ENCODE measurements around the gene ZC3H13. TPM values are rescaled to one million over a fixed set of nuclear protein-coding genes. Genes with fewer than 3 reads are reported as not detected.
A peak's percentile ranks its signal among the peaks of the same experiment; 100 is the strongest.

ZC3H13 gene
- total and polyA plus RNA-seq, 4 donors = 14.1 to 57.0 (median 35.9) TPM

- Histone ChIP-seq H3K4me3 (ENCODE audit: low read length in 2 of 2) (no peak overlapping the region), H3K9me3 (ENCODE audit: control insufficient read depth, low read length) (peaks cover 1% of the 10 kb centered on the region), H3K36me3 (ENCODE audit: control insufficient read depth in 1 of 2, insufficient read depth in 2 of 2, low read length in 1 of 2) (no peaks in the 10 kb centered on the region), H3K27ac (ENCODE audit: low read depth in 1 of 2, low read length in 2 of 2) (no peak overlapping the region), H3K4me1 (ENCODE audit: control insufficient read depth in 1 of 2, insufficient read depth in 2 of 2, low read length in 2 of 2) (no peaks in the 10 kb centered on the region), H3K27me3 (ENCODE audit: control insufficient read depth in 1 of 2, insufficient read depth in 2 of 2, low read length in 1 of 2) (no peaks in the 10 kb centered on the region)
- 94 to 100% methylated on average over 1 of the region's 1 CpG for WGBS, 2 donors
- intact Hi-C loops (cut with DNase I) = no loop called here
- DNase-seq = no peak
- no peak for ATAC-seq (ENCODE audit: low FRiP score)
Measured at GRCh38 chr13:46075811-46076210, 23.3 kb upstream of the ZC3H13 start.

DNA sequence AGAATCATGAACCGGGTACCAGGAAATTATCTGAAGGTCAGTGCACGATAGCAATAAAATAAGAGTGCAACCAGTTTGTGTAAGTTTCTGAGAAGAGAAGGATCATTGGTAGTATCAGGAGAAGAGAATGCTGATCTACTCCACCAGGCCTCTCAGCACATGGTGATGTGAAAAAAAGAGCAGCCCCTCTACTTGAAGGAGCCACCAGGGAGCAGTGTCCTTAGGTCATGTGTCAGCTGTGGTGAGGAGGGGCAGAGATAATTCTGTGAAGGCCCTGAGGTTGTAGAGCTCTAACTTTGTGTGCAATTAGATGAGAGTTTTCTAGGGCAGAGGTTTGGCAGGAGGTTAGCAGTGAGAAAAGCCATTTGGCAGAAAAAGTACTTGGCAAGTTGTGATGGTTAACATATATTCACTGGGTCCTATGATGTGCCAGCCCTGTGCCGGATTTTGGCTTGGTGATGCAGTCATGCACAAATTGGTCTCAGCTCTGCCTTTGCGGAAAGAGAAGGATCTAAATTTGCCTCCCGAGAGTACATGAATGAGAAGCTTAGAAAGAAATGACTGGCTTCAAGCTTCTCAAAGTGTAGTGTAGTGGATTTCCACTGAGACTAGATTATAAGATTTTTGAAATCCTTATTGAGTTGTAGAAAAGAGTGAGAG is 19.2 kb upstream of the ZC3H13 start:
- Histone ChIP-seq H3K36me3 (ENCODE audit: control insufficient read depth in 1 of 2, insufficient read depth in 2 of 2, low read length in 1 of 2) (no peaks in the 10 kb centered on the region), H3K4me3 (ENCODE audit: low read length in 2 of 2) (no peak overlapping the region), H3K9me3 (ENCODE audit: control insufficient read depth, low read length) (peaks cover 1% of the 10 kb centered on the region), H3K27ac (ENCODE audit: low read depth in 1 of 2, low read length in 2 of 2) (no peak overlapping the region), H3K27me3 (ENCODE audit: control insufficient read depth in 1 of 2, insufficient read depth in 2 of 2, low read length in 1 of 2) (no peaks in the 10 kb centered on the region), H3K4me1 (ENCODE audit: control insufficient read depth in 1 of 2, insufficient read depth in 2 of 2, low read length in 2 of 2) (no peaks in the 10 kb centered on the region)
- ATAC-seq (ENCODE audit: low FRiP score) = no peak
- no peak for DNase-seq
- WGBS, 2 donors = 72% methylated on average over 5 of the region's 5 CpGs
- intact Hi-C loops (cut with DNase I) = no loop called here

GRCh38 chr13:46063292-46063691 is 10.7 kb upstream of the ZC3H13 start:
- 91 to 97% methylated on average over 2 of the region's 2 CpGs for WGBS, 2 donors
- H3K4me1 ChIP-seq (ENCODE audit: control insufficient read depth in 1 of 2, insufficient read depth in 2 of 2, low read length in 2 of 2) = no peaks in the 10 kb centered on the region
- no peak overlapping the region for H3K4me3 ChIP-seq (ENCODE audit: low read length in 2 of 2)
- peaks cover 0 to 2% of the 10 kb centered on the region in 2 donors for H3K27me3 ChIP-seq (ENCODE audit: control insufficient read depth in 1 of 2, insufficient read depth in 2 of 2, low read length in 1 of 2)
- no peaks in the 10 kb centered on the region for H3K36me3 ChIP-seq (ENCODE audit: control insufficient read depth in 1 of 2, insufficient read depth in 2 of 2, low read length in 1 of 2)
- no peaks in the 10 kb centered on the region for H3K9me3 ChIP-seq (ENCODE audit: control insufficient read depth, low read length)
- intact Hi-C loops (cut with DNase I) = no loop called here
- DNase-seq (no peak), ATAC-seq (ENCODE audit: low FRiP score) (no peak)
- H3K27ac ChIP-seq (ENCODE audit: low read depth in 1 of 2, low read length in 2 of 2) = no peak overlapping the region

GRCh38 chr13:46062185-46062584 is 9.6 kb upstream of the ZC3H13 start:
- 45 to 46% methylated on average over 5 of the region's 5 CpGs for WGBS, 2 donors
- DNase-seq = no peak
- Histone ChIP-seq H3K4me3 (ENCODE audit: low read length in 2 of 2) (no peak overlapping the region), H3K27me3 (ENCODE audit: control insufficient read depth in 1 of 2, insufficient read depth in 2 of 2, low read length in 1 of 2) (peaks cover 0 to 2% of the 10 kb centered on the region in 2 donors), H3K9me3 (ENCODE audit: control insufficient read depth, low read length) (no peaks in the 10 kb centered on the region), H3K4me1 (ENCODE audit: control insufficient read depth in 1 of 2, insufficient read depth in 2 of 2, low read length in 2 of 2) (no peaks in the 10 kb centered on the region), H3K27ac (ENCODE audit: low read depth in 1 of 2, low read length in 2 of 2) (no peak overlapping the region), H3K36me3 (ENCODE audit: control insufficient read depth in 1 of 2, insufficient read depth in 2 of 2, low read length in 1 of 2) (no peaks in the 10 kb centered on the region)
- ATAC-seq (ENCODE audit: low FRiP score) = no peak
- intact Hi-C loops (cut with DNase I) = no loop called here

DNA sequence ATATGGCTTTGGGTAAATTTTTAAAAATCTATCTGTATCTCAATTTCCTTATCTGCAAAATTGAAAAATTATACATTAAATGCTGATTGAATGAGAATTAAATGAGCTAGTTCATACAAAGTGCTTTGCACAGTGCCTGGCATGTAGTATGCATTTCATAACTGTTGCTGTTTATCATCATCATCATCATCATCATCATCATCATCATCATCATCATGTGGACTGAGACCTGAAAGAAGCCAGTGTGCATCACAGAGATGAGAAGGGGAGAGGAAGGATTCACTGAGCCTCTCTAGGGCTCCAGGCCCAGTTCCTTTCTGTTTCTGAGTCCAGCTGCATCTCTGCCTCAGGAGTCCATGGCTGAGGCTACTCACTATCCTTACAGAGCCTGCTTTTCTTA is 6.9 kb upstream of the ZC3H13 start:
- intact Hi-C loops (cut with DNase I) = no loop called here
- Histone ChIP-seq H3K36me3 (ENCODE audit: control insufficient read depth in 1 of 2, insufficient read depth in 2 of 2, low read length in 1 of 2) (no peaks in the 10 kb centered on the region), H3K27me3 (ENCODE audit: control insufficient read depth in 1 of 2, insufficient read depth in 2 of 2, low read length in 1 of 2) (peaks cover 0 to 2% of the 10 kb centered on the region in 2 donors), H3K9me3 (ENCODE audit: control insufficient read depth, low read length) (no peaks in the 10 kb centered on the region), H3K4me3 (ENCODE audit: low read length in 2 of 2) (no peak overlapping the region), H3K27ac (ENCODE audit: low read depth in 1 of 2, low read length in 2 of 2) (no peak overlapping the region), H3K4me1 (ENCODE audit: control insufficient read depth in 1 of 2, insufficient read depth in 2 of 2, low read length in 2 of 2) (no peaks in the 10 kb centered on the region)
- ATAC-seq (ENCODE audit: low FRiP score) (no peak), DNase-seq (no peak)

DNA sequence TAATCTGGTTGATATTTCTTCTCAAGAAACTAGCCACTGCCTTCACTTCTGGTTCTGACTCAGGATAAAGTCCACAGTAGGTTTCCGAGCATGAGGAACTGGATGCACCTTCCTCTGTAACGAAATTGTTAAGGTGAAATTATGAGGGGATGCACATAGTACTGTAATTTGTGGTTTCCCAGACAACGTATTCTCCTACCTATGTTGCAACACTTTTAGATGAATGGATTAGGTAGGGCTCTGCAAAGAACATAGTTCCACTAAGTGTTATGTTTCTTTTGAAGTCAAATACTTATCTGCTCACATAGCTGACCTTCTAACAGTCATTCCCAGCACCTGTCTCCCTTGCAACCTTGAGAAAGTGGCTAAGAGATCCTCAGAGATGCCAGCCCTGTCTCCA is 5.7 kb upstream of the ZC3H13 start:
- intact Hi-C loops (cut with DNase I) = no loop called here
- H3K36me3 ChIP-seq (ENCODE audit: control insufficient read depth in 1 of 2, insufficient read depth in 2 of 2, low read length in 1 of 2) = no peaks in the 10 kb centered on the region
- H3K9me3 ChIP-seq (ENCODE audit: control insufficient read depth, low read length) = no peaks in the 10 kb centered on the region
- H3K4me1 ChIP-seq (ENCODE audit: control insufficient read depth in 1 of 2, insufficient read depth in 2 of 2, low read length in 2 of 2) = no peaks in the 10 kb centered on the region
- WGBS, 2 donors = 87 to 89% methylated on average over 3 of the region's 3 CpGs
- DNase-seq (no peak), ATAC-seq (ENCODE audit: low FRiP score) (no peak)
- peaks cover 0 to 2% of the 10 kb centered on the region in 2 donors for H3K27me3 ChIP-seq (ENCODE audit: control insufficient read depth in 1 of 2, insufficient read depth in 2 of 2, low read length in 1 of 2)
- no peak overlapping the region for H3K4me3 ChIP-seq (ENCODE audit: low read length in 2 of 2)
- no peak overlapping the region for H3K27ac ChIP-seq (ENCODE audit: low read depth in 1 of 2, low read length in 2 of 2)

DNA sequence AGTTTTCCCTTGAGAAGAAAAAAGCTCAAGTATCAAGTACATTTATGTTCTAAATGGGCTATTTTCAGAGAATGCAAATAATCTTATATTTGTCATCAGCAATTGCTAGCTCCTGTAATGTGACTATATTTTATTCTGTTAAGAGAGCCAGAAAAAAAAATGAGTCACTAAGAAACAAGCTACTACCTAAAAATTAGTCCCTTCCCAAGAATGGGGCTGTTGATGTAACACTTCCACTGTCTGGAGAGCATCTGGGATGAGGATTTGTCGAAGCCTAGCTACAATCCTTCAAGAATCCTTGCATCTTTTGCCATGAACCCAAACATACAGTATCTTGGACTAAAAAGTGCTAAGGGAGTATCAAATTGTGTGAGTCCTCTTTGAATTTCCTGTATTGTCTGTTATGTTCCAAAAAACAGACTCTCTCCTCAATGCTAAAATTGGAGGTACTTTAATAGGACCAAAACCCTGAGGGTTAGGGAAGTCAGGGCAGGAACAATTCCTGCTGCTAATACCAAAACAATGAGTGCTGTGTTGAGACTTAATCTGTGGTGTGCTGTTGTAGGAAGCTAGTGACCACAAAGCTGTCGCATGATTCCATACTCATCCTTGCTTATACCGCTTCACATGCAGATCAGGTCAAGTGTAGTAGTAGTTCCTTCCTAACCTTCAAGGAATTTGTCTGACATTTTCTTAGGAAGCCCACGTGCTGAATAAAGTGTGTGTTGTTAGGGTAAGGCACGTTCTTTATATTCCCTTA is 4.9 kb upstream of the ZC3H13 start:
- DNase-seq (no peak), ATAC-seq (ENCODE audit: low FRiP score) (no peak)
- no peak overlapping the region for H3K27ac ChIP-seq (ENCODE audit: low read depth in 1 of 2, low read length in 2 of 2)
- intact Hi-C loops (cut with DNase I) = no loop called here
- no peak overlapping the region for H3K4me3 ChIP-seq (ENCODE audit: low read length in 2 of 2)
- WGBS, 2 donors = 58 to 62% methylated on average over 5 of the region's 5 CpGs
- peaks cover 0 to 2% of the 10 kb centered on the region in 2 donors for H3K27me3 ChIP-seq (ENCODE audit: control insufficient read depth in 1 of 2, insufficient read depth in 2 of 2, low read length in 1 of 2)
- no peaks in the 10 kb centered on the region for H3K4me1 ChIP-seq (ENCODE audit: control insufficient read depth in 1 of 2, insufficient read depth in 2 of 2, low read length in 2 of 2)
- H3K36me3 ChIP-seq (ENCODE audit: control insufficient read depth in 1 of 2, insufficient read depth in 2 of 2, low read length in 1 of 2) = no peaks in the 10 kb centered on the region
- H3K9me3 ChIP-seq (ENCODE audit: control insufficient read depth, low read length) = no peaks in the 10 kb centered on the region

DNA sequence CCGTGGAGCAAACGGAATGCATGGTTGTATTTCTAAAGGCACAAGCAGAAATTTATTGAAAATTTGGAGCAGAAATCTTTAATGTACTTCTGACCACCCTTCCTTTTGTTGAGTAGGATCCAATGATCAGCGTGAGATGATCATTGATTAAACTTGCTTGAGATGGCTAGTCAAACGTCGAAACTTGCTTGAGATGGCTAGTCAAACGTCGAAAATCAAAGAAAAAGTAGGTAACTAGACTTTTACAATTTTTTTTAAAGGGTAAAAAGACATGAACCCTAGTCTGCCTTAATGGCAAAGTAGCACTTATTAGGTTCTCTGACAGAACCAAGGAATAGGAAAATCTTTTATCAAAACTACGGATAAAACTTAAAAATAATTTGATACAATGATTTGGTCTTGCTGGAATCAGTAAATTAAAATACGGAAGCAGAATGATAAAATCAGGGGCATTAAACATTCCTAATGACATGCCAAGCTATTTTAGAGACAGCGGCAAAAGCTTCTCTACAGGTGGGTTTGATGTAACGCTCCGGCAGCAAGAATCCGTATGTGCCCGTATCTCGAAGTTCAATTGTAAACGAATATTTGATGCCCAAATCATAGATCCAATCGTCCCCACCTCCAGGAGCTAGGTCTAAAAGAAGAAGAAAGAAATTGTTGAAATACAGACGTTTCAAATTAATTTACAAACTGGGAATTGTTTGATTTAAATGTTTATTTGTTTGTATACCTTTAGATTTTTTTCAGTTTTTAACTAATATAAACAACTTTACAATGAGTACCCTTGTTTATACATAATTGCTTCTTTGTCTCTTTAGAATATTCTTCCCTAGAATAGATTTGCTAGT is 841 bp upstream of the ZC3H13 start:
- peak overlapping the region; percentile 66 to 68 for H3K4me3 ChIP-seq (ENCODE audit: low read length in 2 of 2)
- 23 to 28% methylated on average over 18 of the region's 18 CpGs for WGBS, 2 donors
- H3K27ac ChIP-seq (ENCODE audit: low read depth in 1 of 2, low read length in 2 of 2) = no peak overlapping the region
- no peaks in the 10 kb centered on the region for H3K27me3 ChIP-seq (ENCODE audit: control insufficient read depth in 1 of 2, insufficient read depth in 2 of 2, low read length in 1 of 2)
- H3K9me3 ChIP-seq (ENCODE audit: control insufficient read depth, low read length) = no peaks in the 10 kb centered on the region
- peaks cover 0 to 3% of the 10 kb centered on the region in 2 donors for H3K4me1 ChIP-seq (ENCODE audit: control insufficient read depth in 1 of 2, insufficient read depth in 2 of 2, low read length in 2 of 2)
- ATAC-seq (ENCODE audit: low FRiP score) (no peak), DNase-seq (no peak)
- no peaks in the 10 kb centered on the region for H3K36me3 ChIP-seq (ENCODE audit: control insufficient read depth in 1 of 2, insufficient read depth in 2 of 2, low read length in 1 of 2)
- intact Hi-C loops (cut with DNase I) = no loop called here

Measured in aorta (tissue), 5 donors.